Esophagus muscularis mucosa (tissue), 3 donors: ENCODE measurements around the gene CIAO1.

Source experiments
- POLR2A ChIP-seq: fragments of 450-650 bp; IDR thresholded peaks from one replicate; pipeline ENCODE4 v1.6.1; 2017; ENCODE audit warnings: antibody characterized with exemption, moderate library complexity, mild to moderate bottlenecking, low read depth
- POLR2AphosphoS5 ChIP-seq, 2 donors: sonication (generic); formaldehyde crosslinking; IDR thresholded peaks; one replicate each; pipeline ENCODE4 v1.6.1; 2017; ENCODE audit warnings: antibody characterized with exemption in 2 of 2
- TF ChIP-seq, protein P1 (sequence below), 3 experiments: fragments of 200-600 bp in 2 of 3; fragments of 450-650 bp in 1 of 3; sonication (generic) in 2 of 3; IDR thresholded peaks; one replicate each; pipeline ENCODE4 v1.5.1; 2017 to 2019; ENCODE audit warnings: antibody characterized with exemption in 3 of 3, mild to moderate bottlenecking in 2 of 3, moderate library complexity in 1 of 3

- TF ChIP-seq POLR2AphosphoS5 (IDR thresholded peaks at IDR 0.05): no peak
- TF ChIP-seq, protein P1, sequence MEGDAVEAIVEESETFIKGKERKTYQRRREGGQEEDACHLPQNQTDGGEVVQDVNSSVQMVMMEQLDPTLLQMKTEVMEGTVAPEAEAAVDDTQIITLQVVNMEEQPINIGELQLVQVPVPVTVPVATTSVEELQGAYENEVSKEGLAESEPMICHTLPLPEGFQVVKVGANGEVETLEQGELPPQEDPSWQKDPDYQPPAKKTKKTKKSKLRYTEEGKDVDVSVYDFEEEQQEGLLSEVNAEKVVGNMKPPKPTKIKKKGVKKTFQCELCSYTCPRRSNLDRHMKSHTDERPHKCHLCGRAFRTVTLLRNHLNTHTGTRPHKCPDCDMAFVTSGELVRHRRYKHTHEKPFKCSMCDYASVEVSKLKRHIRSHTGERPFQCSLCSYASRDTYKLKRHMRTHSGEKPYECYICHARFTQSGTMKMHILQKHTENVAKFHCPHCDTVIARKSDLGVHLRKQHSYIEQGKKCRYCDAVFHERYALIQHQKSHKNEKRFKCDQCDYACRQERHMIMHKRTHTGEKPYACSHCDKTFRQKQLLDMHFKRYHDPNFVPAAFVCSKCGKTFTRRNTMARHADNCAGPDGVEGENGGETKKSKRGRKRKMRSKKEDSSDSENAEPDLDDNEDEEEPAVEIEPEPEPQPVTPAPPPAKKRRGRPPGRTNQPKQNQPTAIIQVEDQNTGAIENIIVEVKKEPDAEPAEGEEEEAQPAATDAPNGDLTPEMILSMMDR (IDR thresholded peaks at IDR 0.05): no peak
- no peak for TF ChIP-seq POLR2A
Measured at GRCh38 chr2:96287273-96287856, 21.3 kb downstream of the CIAO1 start.
